Activated T-cell treated with anti-CD3 and anti-CD28 coated beads for 24 hours (primary cell): ENCODE measurements around the gene BICDL1.
"Not testable (repeated sequence)": the region's sequence is repeated elsewhere in the genome, so short reads cannot be mapped to it uniquely, and the experiment has no call there.

Experiments used
- DNase-seq: peaks from one replicate; pipeline ENCODE4 v3.0.0-alpha.2; 2020; ENCODE audit warnings: low read depth

Gene BICDL1

GRCh38 chr12:120000556-120000955 lies 11.5 kb downstream of the BICDL1 start:
- DNase-seq: no peak

GRCh38 chr12:120006258-120006975 lies 17.4 kb downstream of the BICDL1 start:
- no peak for DNase-seq

GRCh38 chr12:120007272-120007671 lies 18.2 kb downstream of the BICDL1 start:
- peak; percentile 62 for DNase-seq

GRCh38 chr12:120010661-120011230 lies 21.7 kb downstream of the BICDL1 start:
- DNase-seq: no peak

GRCh38 chr12:120012067-120012621 lies 23.1 kb downstream of the BICDL1 start:
- peak; percentile 82 for DNase-seq

- DNase-seq: peak; percentile 46
Observed at GRCh38 chr12:120013659-120014380, 24.8 kb downstream of the BICDL1 start.

GRCh38 chr12:120014381-120014735 lies 25.3 kb downstream of the BICDL1 start:
- DNase-seq: not testable (repeated sequence)

- DNase-seq: peak; percentile 54
Observed at GRCh38 chr12:120015313-120015712, 26.3 kb downstream of the BICDL1 start.

- not testable (repeated sequence) for DNase-seq
Observed at GRCh38 chr12:120016199-120016598, 27.2 kb downstream of the BICDL1 start.

GRCh38 chr12:120019197-120019596 lies 30.2 kb downstream of the BICDL1 start:
- no peak for DNase-seq

- no peak for DNase-seq
Observed at GRCh38 chr12:120019938-120020337, 30.9 kb downstream of the BICDL1 start.

- no peak for DNase-seq
Observed at GRCh38 chr12:120024193-120024592, 35.2 kb downstream of the BICDL1 start.

- no peak for DNase-seq
Observed at GRCh38 chr12:120025640-120026039, 36.6 kb downstream of the BICDL1 start.

- no peak for DNase-seq
Observed at GRCh38 chr12:120032242-120032641, 43.2 kb downstream of the BICDL1 start.

- DNase-seq: no peak
Observed at GRCh38 chr12:120037851-120038250, 48.8 kb downstream of the BICDL1 start.

- DNase-seq: no peak
Observed at GRCh38 chr12:120039711-120040110, 50.7 kb downstream of the BICDL1 start.

GRCh38 chr12:120041386-120042231 lies 52.6 kb downstream of the BICDL1 start:
- no peak for DNase-seq

- not testable (repeated sequence) for DNase-seq
Observed at GRCh38 chr12:120045367-120045766, 56.3 kb downstream of the BICDL1 start.

GRCh38 chr12:120047072-120047471 lies 58.0 kb downstream of the BICDL1 start:
- no peak for DNase-seq

- no peak for DNase-seq
Observed at GRCh38 chr12:120048263-120048662, 59.2 kb downstream of the BICDL1 start.

GRCh38 chr12:120049426-120049825 lies 60.4 kb downstream of the BICDL1 start:
- no peak for DNase-seq

- no peak for DNase-seq
Observed at GRCh38 chr12:120051535-120051934, 62.5 kb downstream of the BICDL1 start.
